H1 (cell line): Measurements from ENCODE around the gene NRROS. TPM values are rescaled to one million over a fixed set of nuclear protein-coding genes. Genes with fewer than 3 reads are reported as not detected.
A peak's percentile ranks its signal among the peaks of the same experiment; 100 is the strongest.

Experiments used
- CTCF ChIA-PET: fragments of 300-600 bp; sonication (Branson Sonifier 250); formaldehyde crosslinking; loops from one replicate; lab custom pipeline; 2021; ENCODE audit not compliant: partially characterized antibody; lab: Charles Lee
- POLR2A ChIA-PET: fragments of 300-600 bp; sonication (Branson Sonifier 250); formaldehyde crosslinking; loops from one replicate; lab custom pipeline; 2021; ENCODE audit warnings: inconsistent platforms; ENCODE audit not compliant: partially characterized antibody; lab: Charles Lee
- DNase-seq, 2 experiments: peaks; one replicate each; pipeline versions ENCODE4 v3.0.0 to v3.0.0-alpha.2; 2010 to 2022; ENCODE audit warnings: low spot score in 2 of 2, low read depth in 1 of 2, mixed read lengths in 1 of 2
- FAIRE-seq: peaks from 2 replicates; lab custom pipeline; 2011; peaks lifted over from hg19 to GRCh38; lab: Jason Lieb, UNC
- H2AFZ ChIP-seq: 2 replicates; pipeline ENCODE4 v1.8.1; 2012; ENCODE audit warnings: low read length, inconsistent platforms
- H2AK5ac ChIP-seq: 2 replicates; pipeline ENCODE4 v1.6.1; 2013; ENCODE audit warnings: low read depth, low read length
- H2BK120ac ChIP-seq: replicated peaks from 2 replicates; pipeline ENCODE3; 2013; ENCODE audit warnings: low read depth, low read length, inconsistent platforms
- H2BK12ac ChIP-seq: 2 replicates; pipeline ENCODE4 v1.6.1; 2013; ENCODE audit warnings: low read depth, low read length
- H2BK15ac ChIP-seq: 2 replicates; pipeline ENCODE4 v1.6.1; 2013; ENCODE audit warnings: low read length
- H2BK20ac ChIP-seq: 2 replicates; pipeline ENCODE4 v1.6.1; 2013; ENCODE audit warnings: low read length
- H2BK5ac ChIP-seq: 2 replicates; pipeline ENCODE4 v1.6.1; 2013; ENCODE audit warnings: low read depth, low read length
- H3K14ac ChIP-seq: 2 replicates; pipeline ENCODE4 v1.6.1; 2013; ENCODE audit warnings: inconsistent platforms; ENCODE audit not compliant: insufficient read length
- H3K18ac ChIP-seq: 2 replicates; pipeline ENCODE4 v1.6.1; 2013; ENCODE audit warnings: low read length; ENCODE audit errors: extremely low read depth
- H3K23ac ChIP-seq: 2 replicates; pipeline ENCODE4 v1.6.1; 2013; ENCODE audit warnings: inconsistent platforms; ENCODE audit not compliant: insufficient read length
- H3K23me2 ChIP-seq: 2 replicates; pipeline ENCODE4 v1.6.1; 2013; ENCODE audit warnings: low read depth, low read length
- H3K27ac ChIP-seq: 2 replicates; pipeline ENCODE4 v1.6.1; 2011; ENCODE audit warnings: low read depth, low read length, inconsistent platforms
- H3K27me3 ChIP-seq, 4 experiments: replicated peaks in 1 of 4; 1 replicate in 1 of 4; 2 replicates in 3 of 4; pipeline versions ENCODE4 v1.6.1 to v1.8.1; 2011 to 2013; ENCODE audit warnings: low read length in 3 of 4, mild to moderate bottlenecking in 3 of 4, inconsistent platforms in 2 of 4, mixed read lengths in 2 of 4, moderate library complexity in 1 of 4; ENCODE audit not compliant: control insufficient read depth in 3 of 4, insufficient read depth in 3 of 4; ENCODE audit errors: extremely low read depth in 1 of 4
- H3K36me3 ChIP-seq, 4 experiments: 2 replicates each; pipeline versions ENCODE4 v1.6.1 to v1.8.1; 2011 to 2013; ENCODE audit warnings: mild to moderate bottlenecking in 4 of 4, low read length in 3 of 4, moderate library complexity in 2 of 4, control low read depth in 1 of 4, inconsistent platforms in 1 of 4; ENCODE audit not compliant: insufficient read depth in 4 of 4, control insufficient read depth in 2 of 4
- H3K4ac ChIP-seq: replicated peaks from 2 replicates; pipeline ENCODE3; 2013; ENCODE audit warnings: low read length, low read depth, mixed read lengths, inconsistent platforms; ENCODE audit not compliant: insufficient read length
- H3K4me1 ChIP-seq, 4 experiments: replicated peaks in 1 of 4; 1 replicate in 1 of 4; 2 replicates in 3 of 4; pipeline versions ENCODE4 v1.6.1 to v1.8.1; 2011 to 2013; ENCODE audit warnings: low read length in 3 of 4, inconsistent platforms in 2 of 4, mixed read lengths in 1 of 4; ENCODE audit not compliant: insufficient read depth in 4 of 4, control insufficient read depth in 3 of 4
- H3K4me2 ChIP-seq, 2 experiments: 2 replicates each; pipeline versions ENCODE4 v1.6.1 to v1.8.1; 2011 to 2013; ENCODE audit warnings: low read depth in 2 of 2, low read length in 2 of 2, control low read depth in 1 of 2, inconsistent platforms in 1 of 2, mild to moderate bottlenecking in 1 of 2; ENCODE audit not compliant: insufficient read depth in 1 of 2
- H3K4me3 ChIP-seq, 4 experiments: fragments of 200-600, 300-600 bp in 1 of 4; sonication (generic), shearing (Covaris generic), sonication (Bioruptor Twin) in 1 of 4; 2 replicates each; pipeline versions ENCODE4 v1.5.1 to v1.8.1; 2011 to 2016; ENCODE audit warnings: low read length in 4 of 4, low read depth in 3 of 4, control low read depth in 2 of 4, inconsistent platforms in 2 of 4, mild to moderate bottlenecking in 2 of 4, mixed read lengths in 1 of 4, moderate library complexity in 1 of 4; ENCODE audit not compliant: insufficient read depth in 2 of 4; ENCODE audit errors: extremely low read depth in 1 of 4
- H3K56ac ChIP-seq: replicated peaks from 2 replicates; pipeline ENCODE3; 2013; ENCODE audit warnings: low read depth, mild to moderate bottlenecking, mixed read lengths, low read length, inconsistent platforms; ENCODE audit not compliant: insufficient read length
- H3K79me1 ChIP-seq: 2 replicates; pipeline ENCODE4 v1.6.1; 2013; ENCODE audit warnings: low read depth, low read length, control low read depth
- H3K79me2 ChIP-seq, 2 experiments: 2 replicates each; pipeline versions ENCODE4 v1.6.1 to v1.8.1; 2012 to 2013; ENCODE audit warnings: low read length in 2 of 2, mild to moderate bottlenecking in 2 of 2, inconsistent platforms in 1 of 2; ENCODE audit not compliant: insufficient read depth in 2 of 2, control insufficient read depth in 1 of 2
- H3K9ac ChIP-seq, 4 experiments: replicated peaks in 1 of 4; 1 replicate in 1 of 4; 2 replicates in 3 of 4; pipeline versions ENCODE4 v1.6.1 to v1.8.1; 2011 to 2013; ENCODE audit warnings: low read depth in 3 of 4, low read length in 3 of 4, control low read depth in 2 of 4, mild to moderate bottlenecking in 2 of 4, moderate library complexity in 2 of 4, inconsistent platforms in 1 of 4; ENCODE audit errors: extremely low read depth in 1 of 4
- H3K9me3 ChIP-seq, 2 experiments: 2 replicates each; pipeline versions ENCODE4 v1.6.1 to v1.8.1; 2012 to 2013; ENCODE audit warnings: mild to moderate bottlenecking in 2 of 2, moderate library complexity in 2 of 2, control low read depth in 1 of 2, inconsistent platforms in 1 of 2, low read depth in 1 of 2, low read length in 1 of 2, mixed read lengths in 1 of 2; ENCODE audit not compliant: insufficient read depth in 2 of 2
- H4K20me1 ChIP-seq, 2 experiments: replicated peaks in 1 of 2; 2 replicates each; pipeline versions ENCODE3 to v1.8.1; 2011 to 2013; ENCODE audit warnings: inconsistent platforms in 2 of 2, low read length in 2 of 2, mild to moderate bottlenecking in 1 of 2; ENCODE audit not compliant: insufficient read depth in 2 of 2, control insufficient read depth in 1 of 2
- H4K5ac ChIP-seq: 2 replicates; pipeline ENCODE4 v1.6.1; 2013; ENCODE audit warnings: low read length, low read depth, mixed read lengths, inconsistent platforms; ENCODE audit not compliant: insufficient read length
- H4K8ac ChIP-seq: 2 replicates; pipeline ENCODE4 v1.8.0; 2013; ENCODE audit warnings: mild to moderate bottlenecking, moderate library complexity, low read length, inconsistent platforms; ENCODE audit not compliant: insufficient read depth; ENCODE audit errors: extremely low read depth
- H4K91ac ChIP-seq: replicated peaks from 2 replicates; pipeline ENCODE3; 2013; ENCODE audit warnings: low read length, mixed read lengths, inconsistent platforms; ENCODE audit not compliant: insufficient read length
- BRCA1 ChIP-seq: IDR thresholded peaks from 2 replicates; pipeline ENCODE4 v1.6.1; 2012; ENCODE audit warnings: low read depth, low read length, improper control_type of control experiment
- CBX5 ChIP-seq: fragments of 300-800, 300-1000 bp; sonication (generic); IDR thresholded peaks from 2 replicates; pipeline ENCODE4 v1.7.1; 2016; ENCODE audit warnings: antibody characterized with exemption, low read length, low read depth
- HDAC2 ChIP-seq, 2 experiments: fragments of 300-600 bp in 1 of 2; sonication (generic) in 1 of 2; IDR thresholded peaks; 2 replicates each; pipeline ENCODE4 v1.6.1; 2011 to 2012; ENCODE audit warnings: low read depth in 2 of 2, low read length in 2 of 2, mild to moderate bottlenecking in 2 of 2, moderate library complexity in 2 of 2, borderline replicate concordance in 1 of 2, inconsistent platforms in 1 of 2
- JUND ChIP-seq: IDR thresholded peaks from 2 replicates; pipeline ENCODE4 v1.6.1; 2011; ENCODE audit warnings: mild to moderate bottlenecking, improper control_type of control experiment, low read length
- MAFK ChIP-seq: IDR thresholded peaks from 2 replicates; pipeline ENCODE4 v1.6.1; 2012; ENCODE audit warnings: low read depth, mild to moderate bottlenecking, improper control_type of control experiment, low read length
- NANOG ChIP-seq: IDR thresholded peaks from 2 replicates; pipeline ENCODE4 v1.6.1; 2011; ENCODE audit warnings: low read length, low read depth, mild to moderate bottlenecking, inconsistent platforms; ENCODE audit not compliant: insufficient read depth, poor library complexity, severe bottlenecking
- SIN3A ChIP-seq, 2 experiments: IDR thresholded peaks in 1 of 2; conservative IDR thresholded peaks in 1 of 2; 2 replicates each; pipeline ENCODE4 v1.6.1; 2011 to 2012; ENCODE audit warnings: low read length in 2 of 2, improper control_type of control experiment in 1 of 2, low read depth in 1 of 2, mild to moderate bottlenecking in 1 of 2
- TAF7 ChIP-seq: optimal IDR thresholded peaks from 2 replicates; pipeline ENCODE3; 2011; ENCODE audit warnings: low read depth, mild to moderate bottlenecking, inconsistent platforms, low read length, moderate library complexity, borderline replicate concordance
- TBP ChIP-seq: IDR thresholded peaks from 2 replicates; pipeline ENCODE4 v1.6.1; 2011; ENCODE audit warnings: low read depth, low read length, improper control_type of control experiment
- TCF12 ChIP-seq: IDR thresholded peaks from 2 replicates; pipeline ENCODE4 v1.6.1; 2011; ENCODE audit warnings: low read depth, mild to moderate bottlenecking, low read length
- WGBS, 2 experiments: shearing (Covaris generic) in 1 of 2; methylation state at CpG; one replicate each; pipeline versions ENCODE4 v1.1.6 to v1.1.7; 2013 to 2015; ENCODE audit warnings: low lambda C conversion rate in 2 of 2, mixed read lengths in 2 of 2, inconsistent platforms in 1 of 2, low coverage in 1 of 2, missing lambda C conversion rate in 1 of 2; ENCODE audit not compliant: insufficient replicate concordance in 2 of 2, insufficient coverage in 1 of 2, insufficient read length in 1 of 2; ENCODE audit errors: extremely low coverage in 1 of 2, missing lambda C conversion rate in 1 of 2; 5-methylcytosine and 5-hydroxymethylcytosine counted together
- polyA plus RNA-seq, 7 experiments: library from polyadenylated mRNA; depleted of rRNA in 3 of 7; stranded (reverse) in 5 of 7; unstranded in 2 of 7; fragments of >200 nt in 5 of 7; fragments of 200-250 nt in 2 of 7; gene quantifications; 1 replicate in 5 of 7; 2 replicates in 1 of 7; 4 replicates in 1 of 7; pipeline versions ENCODE4 v1.2.1 to v1.2.3, GENCODE V29; 2011 to 2013; ENCODE audit warnings: missing spikeins in 2 of 7, mixed read lengths in 2 of 7
- total RNA-seq: library from RNA; stranded (reverse); fragmentation: NEBNext Ultra II Directional; extraction: Animal tissue kit (Norgen Biotek cat#: 25700); gene quantifications from 2 replicates; pipeline ENCODE4 v1.2.1, GENCODE V29; 2021

NRROS gene
- total and polyA plus RNA-seq, 2 of the 8 experiments (the other 6 are each of a cell fraction or from before 2014, with no cell fraction given): 5.3 to 7.3 TPM

DNA sequence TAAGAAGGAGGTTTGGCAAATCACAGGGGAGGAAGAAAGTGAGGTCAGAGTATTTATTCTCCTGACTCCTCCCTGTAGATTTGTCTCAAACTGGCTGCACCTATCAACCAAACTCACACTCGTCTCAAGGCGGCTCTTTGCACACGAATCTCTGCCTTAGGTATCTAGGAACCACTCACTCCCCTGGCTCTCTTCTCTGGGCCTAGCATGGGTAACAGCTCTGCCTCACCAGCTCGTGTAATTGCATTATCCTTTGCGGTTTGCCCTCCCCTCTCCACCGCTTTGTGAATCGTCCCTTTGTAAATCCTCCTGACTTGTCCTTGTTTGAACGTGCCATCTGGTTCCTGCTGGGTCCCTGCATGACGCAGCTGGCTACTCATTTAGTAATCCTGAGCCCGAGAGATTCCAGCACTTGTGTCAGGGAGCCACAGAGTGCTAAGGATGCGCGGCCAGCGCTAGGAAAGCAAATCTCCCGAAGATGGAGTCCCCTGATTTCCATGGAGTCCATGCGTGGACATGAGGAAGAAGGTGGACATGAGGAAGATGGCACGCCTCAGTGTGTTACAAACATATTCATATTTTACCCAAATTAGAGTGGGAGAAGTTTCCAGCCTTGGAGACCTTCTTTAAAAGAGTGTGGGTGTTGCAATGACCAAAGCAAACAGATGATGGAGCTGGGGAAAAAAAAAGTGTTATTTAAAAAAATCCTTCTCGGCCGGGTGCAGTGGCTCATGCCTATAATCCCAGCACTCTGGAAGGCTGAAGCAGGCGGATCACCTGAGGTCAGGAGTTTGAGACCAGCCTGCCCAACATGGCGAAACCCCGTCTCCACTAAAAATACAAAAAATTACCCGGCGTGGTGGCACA is 26.7 kb downstream of the NRROS start:
- POLR2A ChIA-PET: interaction anchor here (0.6 to 1.0 kb wide), 5 partner anchors 11 to 477 kb away, joined by 3 to 6 read pairs (median 4); partner anchors contain the start of gene NRROS
- Histone ChIP-seq H3K4me2 (peak overlapping the region; percentile 26 to 36; a peak in 3 of 4 replicates), H3K4ac (no peak overlapping the region)
- TF ChIP-seq TCF12 (peak; percentile 87; the same call in 1 of the 2 replicates), NANOG (peak; percentile 87), TAF7 (peak; percentile 15), TBP (peak; percentile 10; the same call in 1 of the 2 replicates), MAFK (no peak), BRCA1 (no peak), HDAC2 (IDR thresholded peaks at IDR 0.05; ENCODE audit: borderline replicate concordance in 1 of 2, low read depth in 2 of 2, low read length in 2 of 2) (peak in 1 of 2 experiments; percentile 59; a peak in 1 of 4 replicates), JUND (no peak), CBX5 (no peak), SIN3A (conservative IDR thresholded peaks at IDR 0.05 in 1 of 2, IDR thresholded peaks at IDR 0.05 in 1 of 2; ENCODE audit: low read depth in 1 of 2, low read length in 2 of 2) (no peak)

More for the DNA sequence above, 26.7 kb downstream of the NRROS start:
- Histone ChIP-seq H4K5ac (no peak overlapping the region), H4K91ac (peak overlapping the region; percentile 10), H3K4me3 (peak overlapping the region in 1 of 4 experiments; percentile 20; a peak in 1 of 8 replicates), H2BK5ac (peak overlapping the region; percentile 69), H2BK20ac (no peak overlapping the region), H2BK12ac (peak overlapping the region; percentile 30; the same call in 1 of the 2 replicates), H4K20me1 (no peaks in the 10 kb centered on the region), H3K23me2 (no peaks in the 10 kb centered on the region), H3K27ac (peak overlapping the region; percentile 55; the same call in 1 of the 2 replicates), H4K8ac (no peak overlapping the region), H2AK5ac (no peak overlapping the region), H3K56ac (no peak overlapping the region), H3K36me3 (no peaks in the 10 kb centered on the region), H3K27me3 (no peaks in the 10 kb centered on the region), H3K18ac (no peak overlapping the region; the same call in 1 of the 2 replicates), H3K4me1 (peaks cover 0 to 8% (median 2%) of the 10 kb centered on the region in 4 experiments; a peak in 5 of 7 replicates), H2AFZ (peak overlapping the region; percentile 30; the same call in 1 of the 2 replicates), H3K79me1 (no peaks in the 10 kb centered on the region), H3K23ac (no peak overlapping the region), H3K9me3 (no peaks in the 10 kb centered on the region), H2BK15ac (no peak overlapping the region), H3K14ac (no peak overlapping the region), H2BK120ac (peak overlapping the region; percentile 73), H3K79me2 (no peaks in the 10 kb centered on the region), H3K9ac (no peak overlapping the region)
- FAIRE-seq (peak; percentile 72), DNase-seq (peak; percentile 69 to 74)
- CTCF ChIA-PET: interaction anchor here (0.8 to 6.6 kb wide), 4 partner anchors 9 to 56 kb away, joined by 3 to 25 read pairs (median 5); no protein-coding TSS in a partner anchor
- 46% methylated on average over 23 of the region's 23 CpGs; no CpG with 5 or more reads in 1 of the 2 experiments for WGBS, 2 experiments
